Stimulated activated CD4-positive, alpha-beta T cell treated with anti-CD3 and anti-CD28 coated beads, Interleukin-1b, Interleukin-23, amount 100 ng/mL, for 1 hour (primary cell): ENCODE results near the gene ARHGAP26.

Source experiments
- DNase-seq, 2 donors: peaks; one replicate each; pipeline ENCODE4 v3.0.0-alpha.2; 2020; ENCODE audit warnings: low read depth in 2 of 2

ARHGAP26 gene

GRCh38 chr5:142876817-142877216 lies 106.6 kb downstream of the ARHGAP26 start:
- DNase-seq: no peak

GRCh38 chr5:142878111-142878510 lies 107.9 kb downstream of the ARHGAP26 start:
- DNase-seq: no peak

- no peak for DNase-seq
Measured at GRCh38 chr5:142878638-142879037, 108.5 kb downstream of the ARHGAP26 start.

- no peak for DNase-seq
Measured at GRCh38 chr5:142881076-142881783, 111.1 kb downstream of the ARHGAP26 start.

GRCh38 chr5:142881784-142882126 lies 111.6 kb downstream of the ARHGAP26 start:
- DNase-seq: no peak

- no peak for DNase-seq
Measured at GRCh38 chr5:142883025-142883424, 112.8 kb downstream of the ARHGAP26 start.

GRCh38 chr5:142883438-142883837 lies 113.3 kb downstream of the ARHGAP26 start:
- no peak for DNase-seq

GRCh38 chr5:142884029-142884428 lies 113.9 kb downstream of the ARHGAP26 start:
- no peak for DNase-seq

- DNase-seq: no peak
Measured at GRCh38 chr5:142886211-142886610, 116.0 kb downstream of the ARHGAP26 start.

GRCh38 chr5:142886956-142887355 lies 116.8 kb downstream of the ARHGAP26 start:
- no peak for DNase-seq

- no peak for DNase-seq
Measured at GRCh38 chr5:142888469-142889085, 118.4 kb downstream of the ARHGAP26 start.

- no peak for DNase-seq
Measured at GRCh38 chr5:142892021-142892420, 121.8 kb downstream of the ARHGAP26 start.

- DNase-seq: no peak
Measured at GRCh38 chr5:142894315-142894714, 124.1 kb downstream of the ARHGAP26 start.

- DNase-seq: no peak
Measured at GRCh38 chr5:142894749-142895148, 124.6 kb downstream of the ARHGAP26 start.

- no peak for DNase-seq
Measured at GRCh38 chr5:142896325-142897007, 126.3 kb downstream of the ARHGAP26 start.

- DNase-seq: no peak
Measured at GRCh38 chr5:142897328-142897727, 127.2 kb downstream of the ARHGAP26 start.

- DNase-seq: no peak
Measured at GRCh38 chr5:142900927-142901326, 130.8 kb downstream of the ARHGAP26 start.

- no peak for DNase-seq
Measured at GRCh38 chr5:142901476-142902185, 131.5 kb downstream of the ARHGAP26 start.

- DNase-seq: no peak
Measured at GRCh38 chr5:142902186-142902965, 132.2 kb downstream of the ARHGAP26 start.

GRCh38 chr5:142904416-142904815 lies 134.2 kb downstream of the ARHGAP26 start:
- DNase-seq: no peak

- DNase-seq: no peak
Measured at GRCh38 chr5:142905348-142905747, 135.2 kb downstream of the ARHGAP26 start.
